DMS79 treated with DMSO at 0.1 percent for 48 hours (cell line): Measurements from ENCODE around the gene MMRN1.
A peak's percentile ranks its signal among the peaks of the same experiment; 100 is the strongest.

Experiments used
- DNase-seq: peaks from one replicate; lab custom pipeline; 2025; lab: John Stamatoyannopoulos, UW

MMRN1 gene

DNA sequence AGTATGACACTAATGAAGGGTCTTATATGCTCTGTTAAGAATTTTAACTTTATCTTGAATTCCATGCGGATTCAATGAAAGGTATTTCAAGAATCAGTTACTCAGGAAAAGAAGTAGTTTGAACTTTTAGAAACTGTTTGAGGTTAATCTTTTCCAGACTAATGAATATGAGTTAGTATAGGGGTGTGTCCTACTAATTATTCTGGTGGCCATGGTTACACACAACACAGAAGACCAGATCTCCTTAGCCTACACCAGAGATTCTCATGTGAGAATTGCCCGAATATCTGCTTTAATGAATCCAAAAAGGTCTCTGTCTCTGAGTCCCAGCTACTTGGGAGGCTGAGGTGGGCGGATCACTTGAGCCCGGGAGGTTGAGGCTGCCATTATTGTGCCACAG lies 100.4 kb downstream of the MMRN1 start:
- no peak for DNase-seq

- no peak for DNase-seq
Observed at GRCh38 chr4:89995814-89996213, 101.2 kb downstream of the MMRN1 start.

DNA sequence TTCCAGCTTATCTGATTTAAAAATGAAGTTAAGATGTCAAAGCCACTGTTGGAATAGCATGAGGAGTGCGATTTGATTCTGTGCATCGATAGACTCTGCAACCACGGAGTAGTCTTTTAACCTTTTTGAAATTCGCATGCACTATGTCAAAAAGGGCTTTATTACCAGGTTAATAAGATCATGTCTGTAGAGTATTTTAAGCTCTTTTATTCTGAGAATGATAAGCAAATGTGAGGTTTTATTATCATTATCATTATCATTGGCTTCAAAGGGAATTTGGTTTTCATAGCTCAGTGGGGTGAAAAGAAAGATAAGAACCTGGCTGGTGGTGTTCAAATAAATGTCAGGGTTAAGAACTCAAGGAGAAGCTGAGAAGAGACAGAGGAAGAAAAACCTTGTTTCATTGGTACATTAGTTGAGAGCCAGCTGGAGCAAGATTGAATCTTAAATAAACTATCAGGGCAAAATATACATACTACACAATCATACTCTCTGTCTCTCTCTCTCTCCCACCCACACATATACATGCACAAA lies 102.6 kb downstream of the MMRN1 start:
- no peak for DNase-seq

DNA sequence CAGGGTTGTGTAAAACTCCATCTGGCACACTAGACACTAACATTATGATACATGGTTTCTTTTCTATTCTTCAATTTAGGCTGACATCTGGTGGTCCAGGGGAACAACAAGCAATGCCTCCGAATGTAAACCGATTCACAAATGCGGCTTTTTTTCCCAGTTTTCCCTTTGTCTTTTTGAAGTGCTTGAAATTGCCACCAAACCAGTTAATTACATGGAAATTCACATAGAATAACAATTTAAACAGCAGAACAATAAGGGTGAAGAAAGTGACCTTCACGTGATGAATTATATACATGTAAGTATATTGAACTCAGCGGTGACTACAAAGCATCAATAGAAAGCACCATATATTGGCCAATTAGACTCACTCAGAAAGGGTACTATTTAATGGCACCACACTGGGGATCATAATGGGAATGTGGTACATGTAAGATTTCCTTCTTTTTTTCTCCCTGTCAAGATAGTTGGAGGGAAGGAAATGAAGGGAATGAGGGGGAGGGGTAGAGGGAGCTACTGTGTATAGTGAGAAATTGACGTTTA lies 103.9 kb downstream of the MMRN1 start:
- no peak for DNase-seq

GRCh38 chr4:90001023-90001422 lies 106.4 kb downstream of the MMRN1 start:
- DNase-seq: peak; percentile 58

DNA sequence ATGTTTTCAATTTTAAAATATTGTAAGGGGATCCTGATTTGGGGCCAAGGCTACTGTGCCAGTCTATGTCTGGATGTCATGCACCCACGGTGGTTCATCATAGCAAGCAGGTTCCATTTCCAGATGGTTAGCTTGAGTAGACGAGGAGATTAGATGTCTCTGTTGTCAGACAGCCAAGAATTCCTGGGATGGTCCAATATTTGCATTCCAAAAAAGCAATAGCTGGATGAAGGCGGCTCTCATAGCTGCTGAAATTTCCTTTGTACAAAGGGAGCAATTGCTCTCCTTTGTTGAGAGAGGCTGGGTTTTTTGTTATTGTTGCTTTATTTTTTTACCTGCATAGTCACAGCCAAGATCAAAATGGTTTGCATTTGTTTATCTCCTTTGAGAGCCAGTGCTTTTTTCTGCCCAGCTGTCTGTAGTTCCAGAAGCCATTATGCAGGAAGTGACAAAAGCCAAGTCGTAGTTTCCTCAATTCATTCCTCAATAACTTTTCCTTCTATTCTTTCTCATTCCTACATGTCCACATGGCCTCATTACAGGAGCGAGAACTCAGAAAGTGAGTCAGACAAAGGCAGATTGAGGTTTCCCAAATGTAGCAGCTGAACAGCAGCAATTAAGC lies 107.9 kb downstream of the MMRN1 start:
- DNase-seq: no peak
